Chondrocyte (in vitro differentiated cells): ENCODE data around the gene RASGRP2. TPM values are rescaled to one million over a fixed set of nuclear protein-coding genes. Genes with fewer than 3 reads are reported as not detected.

Experiments
- DNase-seq: peaks from one replicate; pipeline ENCODE4 v3.0.0; 2021; ENCODE audit warnings: mixed read lengths, low spot score
- H3K27ac Mint-ChIP-seq: one replicate; pipeline ENCODE4 v1.8.0; 2021; ENCODE audit warnings: mild to moderate bottlenecking, moderate library complexity, mixed read lengths; ENCODE audit not compliant: unreplicated experiment
- H3K27me3 Mint-ChIP-seq: 2 replicates; pipeline ENCODE4 v1.8.0; 2021; ENCODE audit warnings: low read depth, mixed read lengths
- H3K36me3 Mint-ChIP-seq: 2 replicates; pipeline ENCODE4 v1.8.0; 2021; ENCODE audit warnings: low read depth, mixed read lengths
- H3K4me1 Mint-ChIP-seq: 2 replicates; pipeline ENCODE4 v1.8.0; 2021; ENCODE audit warnings: low read depth, mild to moderate bottlenecking, mixed read lengths
- H3K4me3 Mint-ChIP-seq: one replicate; pipeline ENCODE4 v1.8.0; 2021; ENCODE audit warnings: mild to moderate bottlenecking, moderate library complexity, mixed read lengths; ENCODE audit not compliant: unreplicated experiment
- H3K9me3 Mint-ChIP-seq: 2 replicates; pipeline ENCODE4 v1.8.0; 2021; ENCODE audit warnings: low read depth, mixed read lengths
- CTCF ChIP-seq: fragments of 200-600 bp; sonication (generic); IDR thresholded peaks from 2 replicates; pipeline ENCODE4 v1.5.0; 2021; ENCODE audit warnings: antibody characterized with exemption, mild to moderate bottlenecking, moderate library complexity
- total RNA-seq: library from RNA; stranded (reverse); gene quantifications from 3 replicates; pipeline ENCODE4 v1.2.1, GENCODE V29; 2021

The RASGRP2 gene
- total RNA-seq, 1 donor from 2014 or later, result 11.4 TPM

GRCh38 chr11:64692764-64693331 is 51.1 kb downstream of the RASGRP2 start:
- Mint-ChIP-seq H3K27me3 (peaks cover 54% of the 10 kb centered on the region), H3K4me1 (peaks cover 6% of the 10 kb centered on the region), H3K4me3 (no peak overlapping the region), H3K9me3 (no peaks in the 10 kb centered on the region), H3K27ac (no peak overlapping the region), H3K36me3 (no peaks in the 10 kb centered on the region)
- DNase-seq, result no peak
- TF ChIP-seq CTCF, result peak; percentile 23

- Mint-ChIP-seq H3K27me3 (peaks cover 46% of the 10 kb centered on the region), H3K9me3 (no peaks in the 10 kb centered on the region), H3K36me3 (no peaks in the 10 kb centered on the region), H3K4me3 (no peak overlapping the region), H3K27ac (no peak overlapping the region), H3K4me1 (peaks cover 6% of the 10 kb centered on the region)
- DNase-seq, result peak; percentile 6
- TF ChIP-seq CTCF, result no peak
These were observed 52.4 kb downstream of the RASGRP2 start for GRCh38 chr11:64691543-64691942.

GRCh38 chr11:64690235-64690634 is 53.7 kb downstream of the RASGRP2 start:
- peaks cover 35% of the 10 kb centered on the region for H3K27me3 Mint-ChIP-seq
- TF ChIP-seq CTCF, result no peak
- H3K9me3 Mint-ChIP-seq, result no peaks in the 10 kb centered on the region
- no peak overlapping the region for H3K4me3 Mint-ChIP-seq
- peaks cover 6% of the 10 kb centered on the region for H3K4me1 Mint-ChIP-seq
- peak; percentile 58 for DNase-seq
- H3K36me3 Mint-ChIP-seq, result no peaks in the 10 kb centered on the region
- no peak overlapping the region for H3K27ac Mint-ChIP-seq

GRCh38 chr11:64688534-64688982 is 55.4 kb downstream of the RASGRP2 start:
- peaks cover 29% of the 10 kb centered on the region for H3K27me3 Mint-ChIP-seq
- peak overlapping the region; percentile 79 for H3K4me3 Mint-ChIP-seq
- H3K9me3 Mint-ChIP-seq, result no peaks in the 10 kb centered on the region
- peak; percentile 93 for DNase-seq
- H3K36me3 Mint-ChIP-seq, result no peaks in the 10 kb centered on the region
- H3K27ac Mint-ChIP-seq, result peak overlapping the region; percentile 81
- peak; percentile 98 for TF ChIP-seq CTCF
- peaks cover 6% of the 10 kb centered on the region for H3K4me1 Mint-ChIP-seq

- TF ChIP-seq CTCF, result no peak
- Mint-ChIP-seq H3K36me3 (no peaks in the 10 kb centered on the region), H3K27me3 (peaks cover 27% of the 10 kb centered on the region), H3K4me1 (peaks cover 6% of the 10 kb centered on the region), H3K4me3 (no peak overlapping the region), H3K9me3 (no peaks in the 10 kb centered on the region), H3K27ac (peak overlapping the region; percentile 81)
- DNase-seq, result peak; percentile 40
These were observed 56.1 kb downstream of the RASGRP2 start for GRCh38 chr11:64687643-64688533.
